A549 treated with CORT108297 at 1 μM for 4 hours (cell line): ENCODE results near the gene MFNG. TPM values are rescaled to one million over a fixed set of nuclear protein-coding genes. Genes with fewer than 3 reads are reported as not detected.

Experiments used
- total RNA-seq: library from RNA; stranded (reverse); fragments of 200-300 nt; extraction: Qiagen RNA extraction; gene quantifications from 5 replicates; pipeline ENCODE4 v1.2.3, GENCODE V29; 2022

The MFNG gene
- 1.4 to 3.5 TPM (median 2.5 TPM) in 5 replicates for total RNA-seq

DNA sequence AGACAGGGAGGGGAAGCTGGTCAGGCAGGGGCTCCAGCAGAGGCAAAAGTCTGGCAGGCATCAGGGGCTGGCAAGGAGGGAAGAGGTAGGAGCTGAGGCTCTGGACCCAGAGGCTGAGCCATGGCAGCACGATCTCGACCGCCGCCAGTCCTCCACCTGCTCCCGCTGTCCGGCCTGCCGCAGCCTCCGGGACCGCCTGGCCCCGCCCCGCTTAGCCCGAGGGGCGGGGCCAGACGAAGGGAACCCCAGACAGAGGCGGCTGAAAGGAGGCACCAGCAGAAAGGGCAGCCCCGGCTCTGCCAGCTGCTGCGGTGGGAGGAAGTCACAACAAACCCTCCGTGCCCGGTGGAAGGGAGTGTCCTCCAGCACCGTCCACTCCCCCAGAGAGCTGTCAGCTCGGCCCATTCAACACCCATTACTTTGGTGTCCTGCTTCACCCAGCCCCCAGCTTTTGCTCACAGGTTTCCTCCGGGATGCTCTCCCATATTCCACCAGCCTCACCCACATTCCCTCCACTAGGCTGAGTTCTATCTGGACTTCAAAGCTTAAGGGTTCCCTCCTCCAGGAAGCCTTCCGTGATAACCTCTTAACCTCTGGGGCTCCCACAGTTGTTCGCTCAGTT lies at the start of gene MFNG:
Gene MFNG, minus strand, starts transcription at position 161 of the 622 bp plus-strand sequence. CDS start 207 bp downstream, outside the sequence.

GRCh38 chr22:37519268-37520195 lies 33.3 kb upstream of the MFNG start, which contains the start of gene CARD10:
Gene CARD10 (minus strand): TSS chr22:37519415. CDS start chr22:37519200, 215 bp downstream.

DNA sequence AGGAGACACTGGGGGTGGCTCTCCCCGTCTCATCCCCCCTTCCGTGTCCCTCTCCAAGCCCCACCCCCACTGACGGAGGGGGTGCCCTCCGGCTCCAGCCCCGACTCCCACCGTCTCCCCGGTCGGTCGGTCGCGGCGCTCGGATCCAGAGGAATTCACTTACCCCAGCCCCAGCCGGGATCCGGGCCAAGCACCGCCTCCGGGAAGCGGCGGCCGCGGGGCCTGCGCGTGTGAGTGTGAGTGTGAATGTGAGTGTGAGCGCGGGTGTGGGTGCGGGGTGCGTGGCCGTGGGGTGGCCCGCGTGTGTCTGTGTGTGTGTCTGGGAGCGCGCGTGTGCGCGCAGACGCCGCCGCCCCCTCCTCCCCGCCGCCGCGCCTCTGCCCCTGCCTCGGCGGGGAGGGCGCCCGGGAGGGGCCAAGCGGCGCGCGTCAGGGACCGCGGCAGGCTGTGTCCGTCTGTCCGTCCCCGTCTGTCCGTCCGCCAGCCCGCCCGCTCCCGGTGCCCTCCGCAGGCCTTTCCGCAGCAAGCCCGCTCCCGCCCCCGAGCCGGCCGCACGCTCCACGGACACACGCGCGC lies 59.0 kb downstream of the MFNG start, which contains the start of gene ELFN2:
Gene ELFN2, minus strand, starts transcription at position 345 of the 576 bp plus-strand sequence. CDS start 51,945 bp downstream, outside the sequence.

Other genes starting within 250 kb of the MFNG start
- 0.11 to 0.27 TPM (median 0.22 TPM) in 5 replicates for gene RAC2, start 242.1 kb downstream of the MFNG start, total RNA-seq
- 0.70 to 1.3 TPM (median 1.0 TPM) in 5 replicates for gene CYTH4, start 203.9 kb downstream of the MFNG start, total RNA-seq
- gene ELFN2, start 58.9 kb downstream of the MFNG start, total RNA-seq: 5.8 to 10.1 TPM (median 9.8 TPM) in 5 replicates
- gene CARD10, start 33.0 kb upstream of the MFNG start, total RNA-seq: 25.1 to 38.6 TPM (median 38.4 TPM) in 5 replicates
- 27.1 to 39.3 TPM (median 37.1 TPM) in 5 replicates for gene CDC42EP1, start 74.1 kb upstream of the MFNG start, total RNA-seq
- gene LGALS2, start 93.7 kb upstream of the MFNG start, total RNA-seq: 0.20 to 0.37 TPM in 2 of 5 replicates, not detected in the others
- gene GGA1, start 122.5 kb upstream of the MFNG start, total RNA-seq: 17.3 to 25.3 TPM (median 23.4 TPM) in 5 replicates
- gene SH3BP1, start 153.3 kb upstream of the MFNG start, total RNA-seq: 1.3 to 2.6 TPM (median 2.2 TPM) in 5 replicates
- 13.6 to 20.2 TPM (median 18.7 TPM) in 5 replicates for gene PDXP, start 172.3 kb upstream of the MFNG start, total RNA-seq
- gene LGALS1, start 189.3 kb upstream of the MFNG start, total RNA-seq: 1,348 to 1,402 TPM (median 1,371 TPM) in 5 replicates
- gene NOL12, start 200.0 kb upstream of the MFNG start, total RNA-seq: 25.2 to 29.2 TPM (median 27.7 TPM) in 5 replicates
- 23.0 to 37.4 TPM (median 35.1 TPM) in 5 replicates for gene TRIOBP, start 210.7 kb upstream of the MFNG start, total RNA-seq